H1 (cell line): ENCODE results near the gene KCNN1. TPM values are rescaled to one million over a fixed set of nuclear protein-coding genes. Genes with fewer than 3 reads are reported as not detected.

Experiments
- ATF3 ChIP-seq: IDR thresholded peaks from 2 replicates; pipeline ENCODE4 v1.6.1; 2011; ENCODE audit warnings: low read depth, mild to moderate bottlenecking, low read length; ENCODE audit not compliant: insufficient read depth
- BACH1 ChIP-seq: IDR thresholded peaks from 2 replicates; pipeline ENCODE4 v1.6.1; 2012; ENCODE audit warnings: low read length, improper control_type of control experiment
- CBX5 ChIP-seq: fragments of 300-800, 300-1000 bp; sonication (generic); IDR thresholded peaks from 2 replicates; pipeline ENCODE4 v1.7.1; 2016; ENCODE audit warnings: antibody characterized with exemption, low read length, low read depth
- EGR1 ChIP-seq: IDR thresholded peaks from 2 replicates; pipeline ENCODE4 v1.6.1; 2011; ENCODE audit warnings: low read depth, low read length, borderline replicate concordance
- polyA plus RNA-seq, 7 experiments: library from polyadenylated mRNA; depleted of rRNA in 3 of 7; stranded (reverse) in 5 of 7; unstranded in 2 of 7; fragments of >200 nt in 5 of 7; fragments of 200-250 nt in 2 of 7; gene quantifications; 1 replicate in 5 of 7; 2 replicates in 1 of 7; 4 replicates in 1 of 7; pipeline versions ENCODE4 v1.2.1 to v1.2.3, GENCODE V29; 2011 to 2013; ENCODE audit warnings: missing spikeins in 2 of 7, mixed read lengths in 2 of 7
- total RNA-seq: library from RNA; stranded (reverse); fragmentation: NEBNext Ultra II Directional; extraction: Animal tissue kit (Norgen Biotek cat#: 25700); gene quantifications from 2 replicates; pipeline ENCODE4 v1.2.1, GENCODE V29; 2021

KCNN1 gene
- total and polyA plus RNA-seq, 2 of the 8 experiments (the other 6 are each of a cell fraction or from before 2014, with no cell fraction given), result 11.0 to 12.5 TPM

DNA sequence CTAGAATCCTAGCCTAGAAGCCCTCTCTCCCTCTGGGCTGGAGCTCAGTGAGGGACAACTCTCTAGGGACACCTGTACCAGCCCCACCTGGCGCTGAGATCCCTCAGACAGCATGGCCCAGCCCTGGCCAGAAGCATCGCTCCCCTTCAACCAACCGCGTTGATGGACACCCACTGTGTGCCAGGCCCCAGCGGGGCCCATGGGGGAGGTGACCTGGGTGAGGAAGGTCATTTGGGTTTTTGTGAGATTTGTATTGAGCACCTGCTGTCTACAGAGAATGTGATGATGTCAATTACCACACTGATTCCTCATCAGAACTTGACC, 31.9 kb downstream of the KCNN1 start (continued):
- TF ChIP-seq CBX5 (no peak), BACH1 (no peak), EGR1 (no peak), ATF3 (no peak)
